Limb (tissue), 2 donors: ENCODE measurements around the gene SPDYE5.
A peak's percentile ranks its signal among the peaks of the same experiment; 100 is the strongest.
"Not testable (repeated sequence)": the region's sequence is repeated elsewhere in the genome, so short reads cannot be mapped to it uniquely, and the experiment has no call there.

Experiments
- DNase-seq, 2 donors: peaks; one replicate each; pipeline ENCODE4 v3.0.0-alpha.2; 2016; ENCODE audit errors: extremely low spot score in 2 of 2

SPDYE5 gene

GRCh38 chr7:75492020-75492419 is at the start of gene SPDYE5:
Gene SPDYE5, plus strand, starts transcription at chr7:75492320. Its CDS starts 1,728 bp downstream, at chr7:75494048.
- not testable (repeated sequence) for DNase-seq

GRCh38 chr7:75442465-75443111 is 49.5 kb upstream of the SPDYE5 start:
- peak; percentile 2 to 58 for DNase-seq

GRCh38 chr7:75449946-75450345 is 42.2 kb upstream of the SPDYE5 start:
- not testable (repeated sequence) for DNase-seq

- not testable (repeated sequence) for DNase-seq
These were observed 39.6 kb upstream of the SPDYE5 start for GRCh38 chr7:75452494-75452955.

GRCh38 chr7:75456403-75456802 is 35.7 kb upstream of the SPDYE5 start:
- not testable (repeated sequence) for DNase-seq

- not testable (repeated sequence) for DNase-seq
These were observed 34.1 kb upstream of the SPDYE5 start for GRCh38 chr7:75458034-75458433.

- not testable (repeated sequence) for DNase-seq
These were observed 31.6 kb upstream of the SPDYE5 start for GRCh38 chr7:75460541-75460940.

- not testable (repeated sequence) for DNase-seq
These were observed 22.0 kb upstream of the SPDYE5 start for GRCh38 chr7:75470166-75470565.

GRCh38 chr7:75477457-75477856 is 14.7 kb upstream of the SPDYE5 start:
- not testable (repeated sequence) for DNase-seq

- DNase-seq, result not testable (repeated sequence)
These were observed 11.8 kb upstream of the SPDYE5 start for GRCh38 chr7:75480313-75480712.

GRCh38 chr7:75485355-75485978 is 6.7 kb upstream of the SPDYE5 start:
- peak in 1 of 2 donors; percentile 35 for DNase-seq

- peak; percentile 86 to 91 for DNase-seq
These were observed 6.0 kb upstream of the SPDYE5 start, which contains the start of gene POM121C for GRCh38 chr7:75485979-75486643. Gene POM121C, minus strand, starts transcription at chr7:75486299. Its CDS starts 44,803 bp downstream, at chr7:75441496.

GRCh38 chr7:75509033-75509432 is 16.9 kb downstream of the SPDYE5 start:
- not testable (repeated sequence) for DNase-seq

- DNase-seq, result not testable (repeated sequence)
These were observed 26.7 kb downstream of the SPDYE5 start for GRCh38 chr7:75518842-75519241.

GRCh38 chr7:75521727-75522126 is 29.6 kb downstream of the SPDYE5 start:
- not testable (repeated sequence) for DNase-seq

- peak in 1 of 2 donors; percentile 41 for DNase-seq
These were observed 35.2 kb downstream of the SPDYE5 start for GRCh38 chr7:75527224-75527722.

- DNase-seq, result no peak
These were observed 39.3 kb downstream of the SPDYE5 start for GRCh38 chr7:75531359-75531821.

GRCh38 chr7:75532639-75533038 is 40.5 kb downstream of the SPDYE5 start:
- DNase-seq, result no peak

GRCh38 chr7:75533926-75534325 is 41.8 kb downstream of the SPDYE5 start:
- DNase-seq, result no peak

GRCh38 chr7:75534727-75535307 is 42.7 kb downstream of the SPDYE5 start:
- no peak for DNase-seq

- no peak for DNase-seq
These were observed 44.4 kb downstream of the SPDYE5 start for GRCh38 chr7:75536491-75536890.
